Hepatocyte (in vitro differentiated cells): Measurements from ENCODE around the gene CDHR2. TPM values are rescaled to one million over a fixed set of nuclear protein-coding genes. Genes with fewer than 3 reads are reported as not detected.

Experiments
- DNase-seq: peaks from one replicate; pipeline ENCODE4 v3.0.0-alpha.2; 2016; ENCODE audit warnings: low spot score
- H2AFZ ChIP-seq: fragments of 200-600 bp; sonication (generic); 2 replicates; pipeline ENCODE4 v1.6.0; 2016; ENCODE audit warnings: antibody characterized with exemption, mild to moderate bottlenecking
- H3K27ac ChIP-seq: fragments of 200-600 bp; sonication (generic); 2 replicates; pipeline ENCODE4 v1.5.1; 2016; ENCODE audit warnings: mild to moderate bottlenecking
- H3K27me3 ChIP-seq: fragments of 200-600 bp; sonication (generic); 2 replicates; pipeline ENCODE4 v1.6.1; 2016
- H3K36me3 ChIP-seq: fragments of 200-600 bp; sonication (generic); replicated peaks from 2 replicates; pipeline ENCODE4 v1.5.1; 2016; ENCODE audit warnings: low read depth; ENCODE audit not compliant: insufficient read depth
- H3K4me1 ChIP-seq: fragments of 200-600 bp; sonication (generic); 2 replicates; pipeline ENCODE4 v1.5.1; 2016; ENCODE audit warnings: mild to moderate bottlenecking, moderate library complexity; ENCODE audit not compliant: insufficient read depth
- H3K4me2 ChIP-seq: fragments of 200-600 bp; sonication (generic); 2 replicates; pipeline ENCODE4 v1.6.0; 2016
- H3K4me3 ChIP-seq: fragments of 200-600 bp; sonication (generic); 2 replicates; pipeline ENCODE4 v1.5.1; 2016; ENCODE audit warnings: mild to moderate bottlenecking
- H3K79me2 ChIP-seq: fragments of 200-600 bp; sonication (generic); 2 replicates; pipeline ENCODE4 v1.6.0; 2017; ENCODE audit warnings: mild to moderate bottlenecking
- H3K9me2 ChIP-seq: fragments of 200-600 bp; sonication (generic); replicated peaks from 2 replicates; pipeline ENCODE4 v1.6.0; 2017; ENCODE audit warnings: mild to moderate bottlenecking; ENCODE audit not compliant: insufficient read depth
- H3K9me3 ChIP-seq: fragments of 200-600 bp; sonication (generic); 2 replicates; pipeline ENCODE4 v1.5.1; 2016; ENCODE audit warnings: low read depth, mild to moderate bottlenecking
- H4K20me1 ChIP-seq: fragments of 200-600 bp; sonication (generic); 2 replicates; pipeline ENCODE4 v1.6.0; 2016; ENCODE audit warnings: mild to moderate bottlenecking; ENCODE audit not compliant: insufficient read depth, poor library complexity, severe bottlenecking
- EZH2 ChIP-seq: fragments of 200-600 bp; sonication (generic); IDR thresholded peaks from 2 replicates; pipeline ENCODE4 v1.6.1; 2016; ENCODE audit warnings: antibody characterized with exemption, mild to moderate bottlenecking, borderline replicate concordance
- EZH2phosphoT487 ChIP-seq: fragments of 200-600 bp; sonication (generic); IDR thresholded peaks from one replicate; pipeline ENCODE4 v1.6.1; 2018; ENCODE audit warnings: antibody characterized with exemption, mild to moderate bottlenecking, low read depth, moderate library complexity; ENCODE audit not compliant: unreplicated experiment, severe bottlenecking
- WGBS: methylation state at CpG from one replicate; pipeline ENCODE4 v1.1.6; 2016; ENCODE audit warnings: low lambda C conversion rate; ENCODE audit errors: missing lambda C conversion rate; 5-methylcytosine and 5-hydroxymethylcytosine counted together
- polyA plus RNA-seq: library from polyadenylated mRNA; unstranded; fragments of >200 nt; fragmentation: Nextera tagmentation; extraction: Ambion mirVana; gene quantifications from 2 replicates; pipeline ENCODE4 v1.2.1, GENCODE V29; 2016
- total RNA-seq: library from RNA; depleted of rRNA; stranded (reverse); fragments of >200 nt; gene quantifications from 2 replicates; pipeline ENCODE4 v1.2.3, GENCODE V29; 2014
- TF ChIP-seq, protein P1 (sequence below): fragments of 200-600 bp; sonication (generic); IDR thresholded peaks from 2 replicates; pipeline ENCODE4 v1.5.1; 2016; ENCODE audit warnings: antibody characterized with exemption, mild to moderate bottlenecking; ENCODE audit not compliant: poor library complexity

Gene CDHR2
- total and polyA plus RNA-seq, 2 experiments from 2014 or later = 28.3 to 29.8 TPM

GRCh38 chr5:176614805-176615478 is 65.8 kb downstream of the CDHR2 start:
- no peaks in the 10 kb centered on the region for H3K9me3 ChIP-seq

DNA sequence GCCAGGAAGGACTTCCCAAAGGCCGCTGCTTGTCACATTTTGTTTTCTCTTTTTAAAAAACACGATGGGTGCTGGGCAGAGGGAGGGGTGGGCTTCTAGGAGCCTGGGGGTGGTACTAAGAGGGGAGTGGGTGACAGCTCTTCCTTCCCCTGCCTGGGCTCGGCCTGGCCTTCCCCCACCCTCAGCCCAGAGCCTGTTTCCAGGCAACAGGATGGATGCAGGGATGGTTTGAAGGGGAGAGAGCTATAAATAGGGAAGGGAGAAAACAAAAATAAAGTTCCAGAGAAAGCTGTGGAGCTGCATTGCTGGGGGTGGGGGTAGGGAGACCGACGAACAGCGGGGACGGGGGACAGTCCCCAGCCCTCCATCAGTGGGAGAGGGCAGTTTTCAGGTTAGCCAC is 67.4 kb downstream of the CDHR2 start:
- no peak for TF ChIP-seq EZH2
- no peak for TF ChIP-seq EZH2phosphoT487
- TF ChIP-seq, protein P1, sequence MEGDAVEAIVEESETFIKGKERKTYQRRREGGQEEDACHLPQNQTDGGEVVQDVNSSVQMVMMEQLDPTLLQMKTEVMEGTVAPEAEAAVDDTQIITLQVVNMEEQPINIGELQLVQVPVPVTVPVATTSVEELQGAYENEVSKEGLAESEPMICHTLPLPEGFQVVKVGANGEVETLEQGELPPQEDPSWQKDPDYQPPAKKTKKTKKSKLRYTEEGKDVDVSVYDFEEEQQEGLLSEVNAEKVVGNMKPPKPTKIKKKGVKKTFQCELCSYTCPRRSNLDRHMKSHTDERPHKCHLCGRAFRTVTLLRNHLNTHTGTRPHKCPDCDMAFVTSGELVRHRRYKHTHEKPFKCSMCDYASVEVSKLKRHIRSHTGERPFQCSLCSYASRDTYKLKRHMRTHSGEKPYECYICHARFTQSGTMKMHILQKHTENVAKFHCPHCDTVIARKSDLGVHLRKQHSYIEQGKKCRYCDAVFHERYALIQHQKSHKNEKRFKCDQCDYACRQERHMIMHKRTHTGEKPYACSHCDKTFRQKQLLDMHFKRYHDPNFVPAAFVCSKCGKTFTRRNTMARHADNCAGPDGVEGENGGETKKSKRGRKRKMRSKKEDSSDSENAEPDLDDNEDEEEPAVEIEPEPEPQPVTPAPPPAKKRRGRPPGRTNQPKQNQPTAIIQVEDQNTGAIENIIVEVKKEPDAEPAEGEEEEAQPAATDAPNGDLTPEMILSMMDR = no peak
- DNase-seq = no peak
- Histone ChIP-seq H3K27me3 (peaks cover 55% of the 10 kb centered on the region), H3K27ac (no peak overlapping the region), H4K20me1 (no peaks in the 10 kb centered on the region), H3K9me2 (no peaks in the 10 kb centered on the region), H3K79me2 (no peaks in the 10 kb centered on the region), H3K9me3 (no peaks in the 10 kb centered on the region), H3K4me2 (no peak overlapping the region), H3K36me3 (no peaks in the 10 kb centered on the region), H2AFZ (no peak overlapping the region), H3K4me3 (no peak overlapping the region), H3K4me1 (no peaks in the 10 kb centered on the region)
- WGBS = 80% methylated on average over 7 of the region's 7 CpGs

More at GRCh38 chr5:176614805-176615478, 65.8 kb downstream of the CDHR2 start:
- 79% methylated on average over 6 of the region's 8 CpGs for WGBS
- H3K4me1 ChIP-seq = no peaks in the 10 kb centered on the region
- H3K27me3 ChIP-seq = peaks cover 39% of the 10 kb centered on the region
- no peak for TF ChIP-seq EZH2
- TF ChIP-seq EZH2phosphoT487 = no peak
- TF ChIP-seq, protein P1 = no peak
- no peaks in the 10 kb centered on the region for H3K36me3 ChIP-seq
- no peak overlapping the region for H2AFZ ChIP-seq
- H3K4me3 ChIP-seq = no peak overlapping the region
- no peaks in the 10 kb centered on the region for H3K9me2 ChIP-seq
- no peaks in the 10 kb centered on the region for H4K20me1 ChIP-seq
- no peak overlapping the region for H3K27ac ChIP-seq
- no peak for DNase-seq
- no peaks in the 10 kb centered on the region for H3K79me2 ChIP-seq
- H3K4me2 ChIP-seq = no peak overlapping the region

DNA sequence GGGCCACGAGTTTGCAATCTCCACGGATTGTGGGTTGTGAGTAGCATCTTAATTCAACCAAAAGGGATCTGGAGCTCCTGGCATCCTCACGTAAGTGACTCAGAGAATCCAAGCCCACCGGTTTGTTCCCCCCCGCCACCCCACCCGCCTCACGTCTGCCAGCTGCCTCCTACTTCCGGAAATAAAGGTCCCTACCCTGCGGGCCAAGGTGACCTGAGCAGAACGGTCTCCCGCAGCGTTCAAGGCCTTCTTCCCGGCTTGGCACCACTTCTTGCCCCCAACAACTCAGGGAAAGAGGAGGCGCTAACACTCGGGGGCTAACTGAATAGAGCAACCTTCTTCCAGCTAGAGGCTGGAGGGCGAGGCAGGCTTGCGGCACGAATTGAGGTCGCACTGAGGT is 69.6 kb downstream of the CDHR2 start:
- no peaks in the 10 kb centered on the region for H3K9me3 ChIP-seq
- H3K27me3 ChIP-seq = peaks cover 64% of the 10 kb centered on the region
- no peaks in the 10 kb centered on the region for H3K79me2 ChIP-seq
- no peaks in the 10 kb centered on the region for H3K4me1 ChIP-seq
- TF ChIP-seq, protein P1 = no peak
- TF ChIP-seq EZH2phosphoT487 = no peak
- no peak for TF ChIP-seq EZH2
- H3K4me2 ChIP-seq = no peak overlapping the region
- WGBS = 53% methylated on average over 19 of the region's 19 CpGs
- no peak for DNase-seq
- no peaks in the 10 kb centered on the region for H4K20me1 ChIP-seq
- no peak overlapping the region for H2AFZ ChIP-seq
- H3K9me2 ChIP-seq = no peaks in the 10 kb centered on the region
- no peaks in the 10 kb centered on the region for H3K36me3 ChIP-seq
- H3K27ac ChIP-seq = no peak overlapping the region
- H3K4me3 ChIP-seq = no peak overlapping the region
